ENCODE data around the gene ADAMTS9. TPM values are rescaled to one million over a fixed set of nuclear protein-coding genes. Genes with fewer than 3 reads are reported as not detected.

The ADAMTS9 gene
- total RNA-seq, 4 donors from 2014 or later, result 5.1 to 52.0 (median 9.5) TPM

DNA sequence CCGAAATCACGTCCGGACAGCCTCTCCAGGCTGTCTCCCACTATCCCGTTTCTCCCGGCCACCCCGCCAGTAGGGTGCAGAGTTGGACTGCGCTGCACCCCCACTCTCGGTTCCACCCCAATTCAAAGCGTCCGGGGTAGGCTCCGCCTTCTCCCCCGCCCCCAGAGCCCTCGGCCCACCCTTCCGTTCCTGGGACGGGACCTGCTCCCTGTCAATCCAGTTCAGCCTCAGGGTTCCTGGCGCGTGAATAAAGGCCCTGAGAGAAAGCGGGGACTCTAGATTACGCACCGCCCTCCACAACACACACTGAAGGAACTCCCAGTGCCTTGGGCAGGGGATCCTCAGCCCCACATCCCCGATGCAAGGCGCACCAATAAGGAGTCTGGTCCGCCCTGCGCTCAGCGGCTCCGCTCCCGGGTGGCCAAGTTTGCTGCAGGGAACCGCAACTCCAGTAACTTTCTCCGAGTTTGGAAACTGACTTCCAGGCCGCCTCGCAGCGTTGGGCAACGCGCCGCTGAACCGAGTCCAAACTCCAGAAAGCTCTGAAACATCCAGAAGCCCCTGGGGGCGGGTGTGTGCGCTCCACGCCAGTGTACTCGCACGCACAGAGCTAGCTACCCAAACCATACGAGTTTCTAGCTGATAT is 1.9 kb downstream of the ADAMTS9 start:
- peak; percentile 24 to 87 (median 84) for DNase-seq
- Histone ChIP-seq H3K4me3 (peak overlapping the region; percentile 29 to 68 (median 55)), H3K27ac (peak overlapping the region; percentile 72 to 94 (median 86)), H3K27me3 (no peaks in the 10 kb centered on the region), H3K9me3 (no peaks in the 10 kb centered on the region), H3K36me3 (no peaks in the 10 kb centered on the region), H3K4me1 (peaks cover 0 to 6% (median 0%) of the 10 kb centered on the region in 4 donors)
- peak; percentile 41 to 49 for TF ChIP-seq POLR2A (IDR thresholded peaks at IDR 0.05)
- TF ChIP-seq, protein P1, sequence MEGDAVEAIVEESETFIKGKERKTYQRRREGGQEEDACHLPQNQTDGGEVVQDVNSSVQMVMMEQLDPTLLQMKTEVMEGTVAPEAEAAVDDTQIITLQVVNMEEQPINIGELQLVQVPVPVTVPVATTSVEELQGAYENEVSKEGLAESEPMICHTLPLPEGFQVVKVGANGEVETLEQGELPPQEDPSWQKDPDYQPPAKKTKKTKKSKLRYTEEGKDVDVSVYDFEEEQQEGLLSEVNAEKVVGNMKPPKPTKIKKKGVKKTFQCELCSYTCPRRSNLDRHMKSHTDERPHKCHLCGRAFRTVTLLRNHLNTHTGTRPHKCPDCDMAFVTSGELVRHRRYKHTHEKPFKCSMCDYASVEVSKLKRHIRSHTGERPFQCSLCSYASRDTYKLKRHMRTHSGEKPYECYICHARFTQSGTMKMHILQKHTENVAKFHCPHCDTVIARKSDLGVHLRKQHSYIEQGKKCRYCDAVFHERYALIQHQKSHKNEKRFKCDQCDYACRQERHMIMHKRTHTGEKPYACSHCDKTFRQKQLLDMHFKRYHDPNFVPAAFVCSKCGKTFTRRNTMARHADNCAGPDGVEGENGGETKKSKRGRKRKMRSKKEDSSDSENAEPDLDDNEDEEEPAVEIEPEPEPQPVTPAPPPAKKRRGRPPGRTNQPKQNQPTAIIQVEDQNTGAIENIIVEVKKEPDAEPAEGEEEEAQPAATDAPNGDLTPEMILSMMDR (IDR thresholded peaks at IDR 0.05), result peak in 4 of 6 experiments; percentile 10 to 28 (median 17)

DNA sequence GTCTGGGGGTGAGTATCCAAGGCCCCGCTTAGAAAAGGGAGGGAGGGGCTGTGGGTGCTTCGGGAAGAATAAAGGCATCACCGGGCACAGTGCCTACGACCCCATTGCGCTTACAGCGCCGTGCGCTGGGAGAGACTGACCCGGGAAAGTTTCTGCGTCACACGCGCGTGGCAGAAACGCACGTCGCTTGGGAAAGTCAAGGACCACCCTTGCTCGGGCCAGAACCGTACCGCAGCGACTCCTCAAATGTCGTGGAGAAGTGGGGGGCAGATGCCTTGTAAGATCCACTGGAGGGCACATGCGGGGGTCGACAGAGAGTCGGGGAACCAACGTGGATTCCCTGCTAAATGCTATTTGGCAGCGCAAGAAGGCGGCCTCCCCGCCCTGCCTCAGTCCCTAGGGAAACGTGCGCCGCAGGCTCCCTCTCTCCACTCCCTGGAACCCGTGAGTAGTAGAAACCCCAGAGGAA is 2.4 kb downstream of the ADAMTS9 start:
- Histone ChIP-seq H3K27me3 (no peaks in the 10 kb centered on the region), H3K36me3 (peaks cover 0 to 5% (median 0%) of the 10 kb centered on the region in 3 donors), H3K27ac (peak overlapping the region; percentile 70 to 94 (median 86)), H3K9me3 (no peaks in the 10 kb centered on the region), H3K4me3 (peak overlapping the region; percentile 27 to 68 (median 55)), H3K4me1 (peaks cover 0 to 6% (median 0%) of the 10 kb centered on the region in 4 donors)
- TF ChIP-seq POLR2A (IDR thresholded peaks at IDR 0.05), result no peak
- TF ChIP-seq, protein P1 (IDR thresholded peaks at IDR 0.05), result no peak
- peak in 1 of 3 donors; percentile 57 for DNase-seq

- Histone ChIP-seq H3K36me3 (peaks cover 0 to 7% (median 0%) of the 10 kb centered on the region in 3 donors), H3K4me1 (peaks cover 0 to 6% (median 0%) of the 10 kb centered on the region in 4 donors), H3K4me3 (peak overlapping the region; percentile 27 to 68 (median 55)), H3K27ac (peak overlapping the region; percentile 70 to 94 (median 86)), H3K9me3 (no peaks in the 10 kb centered on the region), H3K27me3 (no peaks in the 10 kb centered on the region)
- TF ChIP-seq, protein P1 (IDR thresholded peaks at IDR 0.05), result no peak
- no peak for TF ChIP-seq POLR2A (IDR thresholded peaks at IDR 0.05)
- DNase-seq, result peak in 2 of 3 donors; percentile 49 to 50
Measured at GRCh38 chr3:64684715-64685261, 3.0 kb downstream of the ADAMTS9 start.

DNA sequence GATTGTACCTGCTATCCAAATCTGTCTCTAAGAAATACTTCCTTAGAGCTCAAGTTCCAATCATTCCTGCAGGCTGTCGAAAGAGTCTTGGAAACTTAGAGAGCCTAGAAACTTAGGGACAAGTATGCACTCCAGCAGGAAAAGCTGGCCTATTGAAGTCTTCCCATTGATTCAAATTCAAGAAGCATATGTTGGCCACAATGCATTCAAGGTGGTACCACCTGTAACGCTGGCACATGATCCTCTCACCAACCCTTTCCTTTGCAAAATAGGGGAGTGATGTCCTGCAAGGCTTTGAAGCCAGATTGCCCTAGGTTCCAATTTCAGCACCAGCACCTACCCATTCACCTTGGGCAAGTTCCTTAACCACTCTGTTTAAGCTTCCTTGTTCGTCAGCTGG is 6.0 kb downstream of the ADAMTS9 start:
- Histone ChIP-seq H3K4me1 (peaks cover 0 to under 1% (median 0%) of the 10 kb centered on the region in 4 donors), H3K36me3 (peaks cover 0 to 7% (median 0%) of the 10 kb centered on the region in 3 donors), H3K9me3 (no peaks in the 10 kb centered on the region), H3K27me3 (no peaks in the 10 kb centered on the region), H3K27ac (no peak overlapping the region), H3K4me3 (no peak overlapping the region)
- TF ChIP-seq POLR2A (IDR thresholded peaks at IDR 0.05), result no peak
- TF ChIP-seq, protein P1 (IDR thresholded peaks at IDR 0.05), result no peak
- no peak for DNase-seq

DNA sequence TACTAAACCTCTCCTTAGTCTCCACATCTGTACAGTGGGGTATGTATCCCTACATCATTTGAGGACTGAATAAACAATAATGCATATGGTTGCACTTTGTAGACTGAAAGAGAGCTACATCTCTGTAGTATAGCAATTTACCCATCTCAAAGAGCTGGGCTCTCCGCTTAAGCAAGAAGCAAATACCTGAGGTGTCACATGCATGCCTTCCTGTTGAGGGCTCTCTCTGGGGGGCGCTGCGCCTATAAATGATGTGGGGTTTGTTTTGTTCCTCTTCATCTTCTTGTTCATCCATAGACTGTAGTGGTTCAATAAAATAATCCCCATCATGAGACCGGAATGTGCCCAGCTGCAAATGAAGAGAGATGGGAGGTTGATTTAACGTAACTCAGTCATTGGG is 6.8 kb downstream of the ADAMTS9 start:
- Histone ChIP-seq H3K27me3 (no peaks in the 10 kb centered on the region), H3K4me1 (no peaks in the 10 kb centered on the region), H3K27ac (no peak overlapping the region), H3K36me3 (peaks cover 0 to 7% (median 0%) of the 10 kb centered on the region in 3 donors), H3K9me3 (no peaks in the 10 kb centered on the region), H3K4me3 (no peak overlapping the region)
- TF ChIP-seq, protein P1 (IDR thresholded peaks at IDR 0.05), result no peak
- TF ChIP-seq POLR2A (IDR thresholded peaks at IDR 0.05), result no peak
- DNase-seq, result no peak
